GM12878 (cell line): ENCODE data around the gene MEIOSIN. TPM values are rescaled to one million over a fixed set of nuclear protein-coding genes. Genes with fewer than 3 reads are reported as not detected.
A peak's percentile ranks its signal among the peaks of the same experiment; 100 is the strongest.

Source experiments
- BRCA1 ChIP-seq: IDR thresholded peaks from 2 replicates; pipeline ENCODE4 v1.6.1; 2011; ENCODE audit warnings: low read depth, low read length, improper control_type of control experiment
- CBX5 ChIP-seq: sonication (generic); IDR thresholded peaks from 2 replicates; pipeline ENCODE4 v1.6.1; 2016; ENCODE audit warnings: low read depth, moderate library complexity, mild to moderate bottlenecking, inconsistent platforms
- CREB1 ChIP-seq: IDR thresholded peaks from 2 replicates; pipeline ENCODE4 v1.6.1; 2012; ENCODE audit warnings: low read depth, mild to moderate bottlenecking, inconsistent platforms
- KLF5 ChIP-seq: fragments of 450-650 bp; IDR thresholded peaks from 2 replicates; pipeline ENCODE4 v1.6.1; 2014; ENCODE audit warnings: mild to moderate bottlenecking; ENCODE audit not compliant: partially characterized antibody
- MEF2A ChIP-seq: IDR thresholded peaks from 2 replicates; pipeline ENCODE4 v1.6.1; 2011; ENCODE audit warnings: low read depth, mild to moderate bottlenecking, low read length, moderate library complexity; ENCODE audit not compliant: insufficient read depth
- NBN ChIP-seq: fragments of 450-650 bp; IDR thresholded peaks from 2 replicates; pipeline ENCODE4 v1.6.1; 2016
- NRF1 ChIP-seq: conservative IDR thresholded peaks from 2 replicates; pipeline ENCODE4 v1.6.1; 2011; ENCODE audit warnings: mild to moderate bottlenecking, low read depth, low read length, improper control_type of control experiment
- SIX5 ChIP-seq: IDR thresholded peaks from 2 replicates; pipeline ENCODE4 v1.6.1; 2011; ENCODE audit warnings: mild to moderate bottlenecking, low read depth, low read length, moderate library complexity; ENCODE audit not compliant: severe bottlenecking
- YBX1 ChIP-seq: fragments of 450-650 bp; IDR thresholded peaks from 2 replicates; pipeline ENCODE4 v1.6.1; 2016; ENCODE audit warnings: antibody characterized with exemption
- ZNF274 ChIP-seq: IDR thresholded peaks from one replicate; pipeline ENCODE4 v1.8.0; 2011; ENCODE audit not compliant: insufficient read length, insufficient read depth
- polyA plus RNA-seq, 11 experiments: library from polyadenylated mRNA; depleted of rRNA in 4 of 11; unstranded in 6 of 11; stranded (reverse) in 5 of 11; fragments of >200 nt; fragmentation: Nextera tagmentation in 4 of 11; fragmentation: Illumina TruSeq in 1 of 11; extraction: Ambion mirVana in 4 of 11; extraction: Trizol in 1 of 11; gene quantifications; 1 replicate in 1 of 11; 2 replicates in 10 of 11; pipeline versions ENCODE4 v1.2.1 to v1.2.3, GENCODE V29; 2011 to 2016; ENCODE audit warnings: inconsistent platforms in 2 of 11, missing spikeins in 2 of 11, low read depth in 1 of 11
- total RNA-seq, 4 experiments: library from RNA; depleted of rRNA in 3 of 4; stranded (reverse); fragments of >200 nt in 3 of 4; fragmentation: Illumina TruSeq in 1 of 4; extraction: Trizol in 1 of 4; gene quantifications; 2 replicates each; pipeline versions ENCODE4 v1.2.1 to v1.2.3, GENCODE V29; 2013 to 2021
- TF ChIP-seq, protein P1 (sequence below): IDR thresholded peaks from 2 replicates; pipeline ENCODE4 v1.6.1; 2012; ENCODE audit warnings: mild to moderate bottlenecking, low read depth, low read length
- TF ChIP-seq, protein P2 (sequence below): fragments of 450-650 bp; IDR thresholded peaks from 2 replicates; pipeline ENCODE4 v1.6.1; 2017; ENCODE audit warnings: mild to moderate bottlenecking, low read depth, inconsistent platforms; ENCODE audit not compliant: poor library complexity, severe bottlenecking
- TF ChIP-seq, protein P3 (sequence below), 3 experiments: IDR thresholded peaks in 2 of 3; conservative IDR thresholded peaks in 1 of 3; 2 replicates each; pipeline ENCODE4 v1.5.1; 2011; ENCODE audit warnings: low read depth in 3 of 3, low read length in 3 of 3, mild to moderate bottlenecking in 3 of 3, control low read depth in 2 of 3, moderate library complexity in 2 of 3, inconsistent platforms in 1 of 3, mixed read lengths in 1 of 3; ENCODE audit not compliant: control insufficient read depth in 2 of 3, insufficient read depth in 1 of 3; ENCODE audit errors: extremely low read depth in 1 of 3
- TF ChIP-seq, protein P4 (sequence below): fragments of 450-650 bp; IDR thresholded peaks from 2 replicates; pipeline ENCODE4 v1.6.1; 2018; ENCODE audit warnings: mild to moderate bottlenecking, low read depth, moderate library complexity; ENCODE audit not compliant: partially characterized antibody
- TF ChIP-seq, protein P5 (sequence below): fragments of 450-650 bp; IDR thresholded peaks from 2 replicates; pipeline ENCODE4 v1.6.1; 2018; ENCODE audit warnings: borderline replicate concordance, mild to moderate bottlenecking; ENCODE audit not compliant: partially characterized antibody
- TF ChIP-seq, protein P6 (sequence below): IDR thresholded peaks from 2 replicates; pipeline ENCODE4 v1.6.1; 2012; ENCODE audit warnings: low read depth, low read length, improper control_type of control experiment

MEIOSIN gene
- total and polyA plus RNA-seq, 10 of the 15 experiments (the other 5 are each of a cell fraction or from before 2014, with no cell fraction given) = 0.05 to 0.66 (median 0.14) TPM; not detected in 4

DNA sequence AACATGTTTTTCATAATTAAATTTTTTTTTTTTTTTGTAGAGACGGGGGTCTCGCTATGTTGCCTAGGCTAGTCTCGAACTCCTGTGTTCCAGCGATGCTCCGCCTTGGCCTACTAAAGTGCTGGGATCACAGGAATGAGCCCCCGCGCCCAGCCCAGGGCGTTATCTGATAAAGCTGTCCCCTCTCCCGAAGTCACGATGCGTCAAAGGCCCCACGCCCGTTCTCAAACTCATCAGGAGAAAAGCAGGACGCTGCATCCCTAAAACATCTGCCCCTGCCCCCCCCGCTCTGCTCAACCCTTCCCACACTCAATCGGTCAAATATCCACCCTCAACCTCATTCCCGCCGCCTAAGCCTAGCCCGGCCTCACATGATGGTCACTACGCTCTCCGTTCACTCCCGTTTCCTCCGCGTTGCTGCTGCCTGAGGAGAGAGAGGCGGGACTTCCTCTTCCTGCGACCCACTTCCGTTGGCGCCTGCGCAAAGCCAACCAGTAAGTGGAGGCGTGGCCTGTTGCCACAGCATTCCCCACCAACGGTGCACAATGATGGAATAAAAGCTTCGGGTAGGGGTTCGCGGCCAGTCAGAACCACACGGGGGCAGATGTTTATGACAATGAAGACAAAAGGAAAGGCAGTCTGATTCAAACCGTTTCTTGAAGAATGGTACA lies 41.6 kb upstream of the MEIOSIN start, which contains the start of gene SNRPD2 (continued):
- TF ChIP-seq, protein P1, sequence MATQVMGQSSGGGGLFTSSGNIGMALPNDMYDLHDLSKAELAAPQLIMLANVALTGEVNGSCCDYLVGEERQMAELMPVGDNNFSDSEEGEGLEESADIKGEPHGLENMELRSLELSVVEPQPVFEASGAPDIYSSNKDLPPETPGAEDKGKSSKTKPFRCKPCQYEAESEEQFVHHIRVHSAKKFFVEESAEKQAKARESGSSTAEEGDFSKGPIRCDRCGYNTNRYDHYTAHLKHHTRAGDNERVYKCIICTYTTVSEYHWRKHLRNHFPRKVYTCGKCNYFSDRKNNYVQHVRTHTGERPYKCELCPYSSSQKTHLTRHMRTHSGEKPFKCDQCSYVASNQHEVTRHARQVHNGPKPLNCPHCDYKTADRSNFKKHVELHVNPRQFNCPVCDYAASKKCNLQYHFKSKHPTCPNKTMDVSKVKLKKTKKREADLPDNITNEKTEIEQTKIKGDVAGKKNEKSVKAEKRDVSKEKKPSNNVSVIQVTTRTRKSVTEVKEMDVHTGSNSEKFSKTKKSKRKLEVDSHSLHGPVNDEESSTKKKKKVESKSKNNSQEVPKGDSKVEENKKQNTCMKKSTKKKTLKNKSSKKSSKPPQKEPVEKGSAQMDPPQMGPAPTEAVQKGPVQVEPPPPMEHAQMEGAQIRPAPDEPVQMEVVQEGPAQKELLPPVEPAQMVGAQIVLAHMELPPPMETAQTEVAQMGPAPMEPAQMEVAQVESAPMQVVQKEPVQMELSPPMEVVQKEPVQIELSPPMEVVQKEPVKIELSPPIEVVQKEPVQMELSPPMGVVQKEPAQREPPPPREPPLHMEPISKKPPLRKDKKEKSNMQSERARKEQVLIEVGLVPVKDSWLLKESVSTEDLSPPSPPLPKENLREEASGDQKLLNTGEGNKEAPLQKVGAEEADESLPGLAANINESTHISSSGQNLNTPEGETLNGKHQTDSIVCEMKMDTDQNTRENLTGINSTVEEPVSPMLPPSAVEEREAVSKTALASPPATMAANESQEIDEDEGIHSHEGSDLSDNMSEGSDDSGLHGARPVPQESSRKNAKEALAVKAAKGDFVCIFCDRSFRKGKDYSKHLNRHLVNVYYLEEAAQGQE = no peak
- TF ChIP-seq NRF1 = peak; percentile 65
- TF ChIP-seq, protein P2, sequence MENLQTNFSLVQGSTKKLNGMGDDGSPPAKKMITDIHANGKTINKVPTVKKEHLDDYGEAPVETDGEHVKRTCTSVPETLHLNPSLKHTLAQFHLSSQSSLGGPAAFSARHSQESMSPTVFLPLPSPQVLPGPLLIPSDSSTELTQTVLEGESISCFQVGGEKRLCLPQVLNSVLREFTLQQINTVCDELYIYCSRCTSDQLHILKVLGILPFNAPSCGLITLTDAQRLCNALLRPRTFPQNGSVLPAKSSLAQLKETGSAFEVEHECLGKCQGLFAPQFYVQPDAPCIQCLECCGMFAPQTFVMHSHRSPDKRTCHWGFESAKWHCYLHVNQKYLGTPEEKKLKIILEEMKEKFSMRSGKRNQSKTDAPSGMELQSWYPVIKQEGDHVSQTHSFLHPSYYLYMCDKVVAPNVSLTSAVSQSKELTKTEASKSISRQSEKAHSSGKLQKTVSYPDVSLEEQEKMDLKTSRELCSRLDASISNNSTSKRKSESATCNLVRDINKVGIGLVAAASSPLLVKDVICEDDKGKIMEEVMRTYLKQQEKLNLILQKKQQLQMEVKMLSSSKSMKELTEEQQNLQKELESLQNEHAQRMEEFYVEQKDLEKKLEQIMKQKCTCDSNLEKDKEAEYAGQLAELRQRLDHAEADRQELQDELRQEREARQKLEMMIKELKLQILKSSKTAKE = peak; percentile 58
- TF ChIP-seq, protein P3, sequence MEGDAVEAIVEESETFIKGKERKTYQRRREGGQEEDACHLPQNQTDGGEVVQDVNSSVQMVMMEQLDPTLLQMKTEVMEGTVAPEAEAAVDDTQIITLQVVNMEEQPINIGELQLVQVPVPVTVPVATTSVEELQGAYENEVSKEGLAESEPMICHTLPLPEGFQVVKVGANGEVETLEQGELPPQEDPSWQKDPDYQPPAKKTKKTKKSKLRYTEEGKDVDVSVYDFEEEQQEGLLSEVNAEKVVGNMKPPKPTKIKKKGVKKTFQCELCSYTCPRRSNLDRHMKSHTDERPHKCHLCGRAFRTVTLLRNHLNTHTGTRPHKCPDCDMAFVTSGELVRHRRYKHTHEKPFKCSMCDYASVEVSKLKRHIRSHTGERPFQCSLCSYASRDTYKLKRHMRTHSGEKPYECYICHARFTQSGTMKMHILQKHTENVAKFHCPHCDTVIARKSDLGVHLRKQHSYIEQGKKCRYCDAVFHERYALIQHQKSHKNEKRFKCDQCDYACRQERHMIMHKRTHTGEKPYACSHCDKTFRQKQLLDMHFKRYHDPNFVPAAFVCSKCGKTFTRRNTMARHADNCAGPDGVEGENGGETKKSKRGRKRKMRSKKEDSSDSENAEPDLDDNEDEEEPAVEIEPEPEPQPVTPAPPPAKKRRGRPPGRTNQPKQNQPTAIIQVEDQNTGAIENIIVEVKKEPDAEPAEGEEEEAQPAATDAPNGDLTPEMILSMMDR (IDR thresholded peaks at IDR 0.05 in 2 of 3, conservative IDR thresholded peaks at IDR 0.05 in 1 of 3; ENCODE audit: control insufficient read depth in 2 of 3, extremely low read depth in 1 of 3, insufficient read depth in 1 of 3, low read depth in 3 of 3, low read length in 3 of 3) = no peak
- TF ChIP-seq KLF5 = peak; percentile 67
- TF ChIP-seq, protein P4, sequence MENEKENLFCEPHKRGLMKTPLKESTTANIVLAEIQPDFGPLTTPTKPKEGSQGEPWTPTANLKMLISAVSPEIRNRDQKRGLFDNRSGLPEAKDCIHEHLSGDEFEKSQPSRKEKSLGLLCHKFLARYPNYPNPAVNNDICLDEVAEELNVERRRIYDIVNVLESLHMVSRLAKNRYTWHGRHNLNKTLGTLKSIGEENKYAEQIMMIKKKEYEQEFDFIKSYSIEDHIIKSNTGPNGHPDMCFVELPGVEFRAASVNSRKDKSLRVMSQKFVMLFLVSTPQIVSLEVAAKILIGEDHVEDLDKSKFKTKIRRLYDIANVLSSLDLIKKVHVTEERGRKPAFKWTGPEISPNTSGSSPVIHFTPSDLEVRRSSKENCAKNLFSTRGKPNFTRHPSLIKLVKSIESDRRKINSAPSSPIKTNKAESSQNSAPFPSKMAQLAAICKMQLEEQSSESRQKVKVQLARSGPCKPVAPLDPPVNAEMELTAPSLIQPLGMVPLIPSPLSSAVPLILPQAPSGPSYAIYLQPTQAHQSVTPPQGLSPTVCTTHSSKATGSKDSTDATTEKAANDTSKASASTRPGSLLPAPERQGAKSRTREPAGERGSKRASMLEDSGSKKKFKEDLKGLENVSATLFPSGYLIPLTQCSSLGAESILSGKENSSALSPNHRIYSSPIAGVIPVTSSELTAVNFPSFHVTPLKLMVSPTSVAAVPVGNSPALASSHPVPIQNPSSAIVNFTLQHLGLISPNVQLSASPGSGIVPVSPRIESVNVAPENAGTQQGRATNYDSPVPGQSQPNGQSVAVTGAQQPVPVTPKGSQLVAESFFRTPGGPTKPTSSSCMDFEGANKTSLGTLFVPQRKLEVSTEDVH = peak; percentile 77
- no peak for TF ChIP-seq SIX5
- no peak for TF ChIP-seq CBX5
- TF ChIP-seq, protein P5, sequence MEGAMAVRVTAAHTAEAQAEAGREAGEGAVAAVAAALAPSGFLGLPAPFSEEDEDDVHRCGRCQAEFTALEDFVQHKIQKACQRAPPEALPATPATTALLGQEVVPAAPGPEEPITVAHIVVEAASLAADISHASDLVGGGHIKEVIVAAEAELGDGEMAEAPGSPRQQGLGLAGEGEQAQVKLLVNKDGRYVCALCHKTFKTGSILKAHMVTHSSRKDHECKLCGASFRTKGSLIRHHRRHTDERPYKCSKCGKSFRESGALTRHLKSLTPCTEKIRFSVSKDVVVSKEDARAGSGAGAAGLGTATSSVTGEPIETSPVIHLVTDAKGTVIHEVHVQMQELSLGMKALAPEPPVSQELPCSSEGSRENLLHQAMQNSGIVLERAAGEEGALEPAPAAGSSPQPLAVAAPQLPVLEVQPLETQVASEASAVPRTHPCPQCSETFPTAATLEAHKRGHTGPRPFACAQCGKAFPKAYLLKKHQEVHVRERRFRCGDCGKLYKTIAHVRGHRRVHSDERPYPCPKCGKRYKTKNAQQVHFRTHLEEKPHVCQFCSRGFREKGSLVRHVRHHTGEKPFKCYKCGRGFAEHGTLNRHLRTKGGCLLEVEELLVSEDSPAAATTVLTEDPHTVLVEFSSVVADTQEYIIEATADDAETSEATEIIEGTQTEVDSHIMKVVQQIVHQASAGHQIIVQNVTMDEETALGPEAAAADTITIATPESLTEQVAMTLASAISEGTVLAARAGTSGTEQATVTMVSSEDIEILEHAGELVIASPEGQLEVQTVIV = no peak
- peak; percentile 75 for TF ChIP-seq NBN
- TF ChIP-seq ZNF274 = no peak
- no peak for TF ChIP-seq YBX1
- TF ChIP-seq BRCA1 = no peak
- TF ChIP-seq, protein P6, sequence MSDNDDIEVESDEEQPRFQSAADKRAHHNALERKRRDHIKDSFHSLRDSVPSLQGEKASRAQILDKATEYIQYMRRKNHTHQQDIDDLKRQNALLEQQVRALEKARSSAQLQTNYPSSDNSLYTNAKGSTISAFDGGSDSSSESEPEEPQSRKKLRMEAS = peak; percentile 47
- no peak for TF ChIP-seq MEF2A
- no peak for TF ChIP-seq CREB1
